HFF-Myc (cell line): ENCODE results near the gene ACTL7A.
A peak's percentile ranks its signal among the peaks of the same experiment; 100 is the strongest.
"Not testable (repeated sequence)": the region's sequence is repeated elsewhere in the genome, so short reads cannot be mapped to it uniquely, and the experiment has no call there.

Experiments used
- DNase-seq: peaks from one replicate; pipeline ENCODE4 v3.0.0-alpha.2; 2011; ENCODE audit warnings: low read depth; ENCODE audit errors: extremely low read depth
- H3K4me3 ChIP-seq: replicated peaks from 2 replicates; pipeline ENCODE4 v1.5.1; 2011; ENCODE audit warnings: low read depth, mild to moderate bottlenecking, control low read depth, low read length
- CTCF ChIP-seq: IDR thresholded peaks from 2 replicates; pipeline ENCODE4 v1.5.1; 2012; ENCODE audit warnings: mild to moderate bottlenecking, low read depth, low read length, control low read depth; ENCODE audit errors: missing control alignments

ACTL7A gene

GRCh38 chr9:108882052-108882888 lies 20.2 kb downstream of the ACTL7A start:
- H3K4me3 ChIP-seq: no peak overlapping the region
- no peak for TF ChIP-seq CTCF
- DNase-seq: no peak

GRCh38 chr9:108883085-108883484 lies 21.0 kb downstream of the ACTL7A start:
- no peak overlapping the region for H3K4me3 ChIP-seq
- no peak for TF ChIP-seq CTCF
- DNase-seq: no peak

GRCh38 chr9:108884701-108885100 lies 22.6 kb downstream of the ACTL7A start:
- no peak overlapping the region for H3K4me3 ChIP-seq
- DNase-seq: no peak
- no peak for TF ChIP-seq CTCF

DNA sequence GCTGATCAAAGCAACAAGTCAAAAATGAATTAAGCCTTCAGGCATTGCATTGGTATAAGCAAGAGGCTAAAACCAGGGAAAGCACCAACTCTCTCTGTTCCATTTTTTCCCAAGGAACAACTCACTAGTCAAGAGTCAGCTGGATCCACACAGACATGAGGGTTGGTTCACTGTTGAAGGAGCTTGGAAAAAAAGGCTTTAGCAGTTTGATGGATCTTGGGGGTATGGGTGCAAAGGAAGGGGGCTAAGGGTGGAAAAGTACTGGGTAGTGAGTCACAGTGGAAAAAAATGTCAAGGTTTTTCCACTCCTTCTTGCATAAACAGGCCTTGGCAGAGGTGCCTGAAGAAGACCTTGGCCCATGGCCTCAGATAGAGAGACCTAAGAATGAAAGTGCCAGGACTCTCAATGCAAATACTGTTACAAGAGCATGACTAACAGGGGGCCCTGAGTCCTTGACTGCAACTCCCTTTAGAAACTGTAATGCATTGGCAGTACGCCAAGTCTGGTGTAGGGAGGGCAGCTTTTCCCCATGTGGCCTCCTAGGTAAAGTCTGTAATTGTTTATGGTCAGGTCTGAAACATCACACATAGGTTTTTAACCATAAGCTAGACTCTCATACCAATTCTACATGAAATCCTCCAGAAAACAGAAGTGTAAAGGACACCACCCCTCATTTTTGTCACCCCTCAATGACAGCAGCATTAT lies 23.7 kb downstream of the ACTL7A start:
- no peak overlapping the region for H3K4me3 ChIP-seq
- TF ChIP-seq CTCF: no peak
- DNase-seq: peak; percentile 75

GRCh38 chr9:108886594-108887271 lies 24.7 kb downstream of the ACTL7A start:
- not testable (repeated sequence) for DNase-seq

GRCh38 chr9:108889649-108890067 lies 27.6 kb downstream of the ACTL7A start:
- TF ChIP-seq CTCF: no peak
- no peak overlapping the region for H3K4me3 ChIP-seq
- DNase-seq: no peak

More at GRCh38 chr9:108886594-108887271, 24.7 kb downstream of the ACTL7A start:
- not testable (repeated sequence) for H3K4me3 ChIP-seq

GRCh38 chr9:108894225-108894997 lies 32.3 kb downstream of the ACTL7A start:
- TF ChIP-seq CTCF: no peak
- no peak overlapping the region for H3K4me3 ChIP-seq
- no peak for DNase-seq
